H9 (cell line): Measurements from ENCODE around the gene DDX27. TPM values are rescaled to one million over a fixed set of nuclear protein-coding genes. Genes with fewer than 3 reads are reported as not detected.

Experiments
- DNase-seq: peaks from one replicate; pipeline ENCODE4 v3.0.0-alpha.2; 2017
- H2AFZ ChIP-seq: one replicate; pipeline ENCODE4 v1.6.1; 2013; ENCODE audit warnings: mild to moderate bottlenecking, low read length, control low read depth, moderate library complexity
- H2AK5ac ChIP-seq: 2 replicates; pipeline ENCODE4 v1.6.1; 2013; ENCODE audit warnings: low read length, control low read depth, mixed read lengths; ENCODE audit not compliant: insufficient read length
- H2BK120ac ChIP-seq: one replicate; pipeline ENCODE4 v1.6.1; 2013; ENCODE audit warnings: low read depth, mild to moderate bottlenecking, low read length, control low read depth, inconsistent platforms; ENCODE audit not compliant: poor library complexity, severe bottlenecking
- H2BK12ac ChIP-seq: 2 replicates; pipeline ENCODE4 v1.6.1; 2013; ENCODE audit warnings: low read length, control low read depth, mixed read lengths, low read depth; ENCODE audit not compliant: insufficient read length
- H2BK15ac ChIP-seq: 2 replicates; pipeline ENCODE4 v1.6.1; 2013; ENCODE audit warnings: low read depth, low read length, control low read depth
- H2BK20ac ChIP-seq: one replicate; pipeline ENCODE4 v1.6.1; 2013; ENCODE audit warnings: low read depth, mild to moderate bottlenecking, low read length, control low read depth, inconsistent platforms; ENCODE audit not compliant: poor library complexity, severe bottlenecking
- H2BK5ac ChIP-seq: 2 replicates; pipeline ENCODE4 v1.6.1; 2013; ENCODE audit warnings: low read length, control low read depth, mixed read lengths; ENCODE audit not compliant: insufficient read length
- H3K14ac ChIP-seq: 2 replicates; pipeline ENCODE4 v1.6.1; 2013; ENCODE audit warnings: low read length, control low read depth; ENCODE audit not compliant: insufficient read depth
- H3K18ac ChIP-seq: 2 replicates; pipeline ENCODE4 v1.6.1; 2013; ENCODE audit warnings: low read depth, mild to moderate bottlenecking, mixed read lengths, low read length, control low read depth; ENCODE audit not compliant: insufficient read length
- H3K23ac ChIP-seq: 2 replicates; pipeline ENCODE4 v1.6.1; 2013; ENCODE audit warnings: low read length, control low read depth, mixed read lengths, low read depth; ENCODE audit not compliant: insufficient read length
- H3K23me2 ChIP-seq: 2 replicates; pipeline ENCODE4 v1.6.1; 2013; ENCODE audit warnings: low read depth, mild to moderate bottlenecking, mixed read lengths, low read length, control low read depth; ENCODE audit not compliant: insufficient read length, poor library complexity, severe bottlenecking
- H3K27ac ChIP-seq: 2 replicates; pipeline ENCODE4 v1.5.1; 2013; ENCODE audit warnings: low read length, control low read depth, mixed read lengths, low read depth; ENCODE audit not compliant: insufficient read length
- H3K27me3 ChIP-seq: 2 replicates; pipeline ENCODE4 v1.6.1; 2013; ENCODE audit warnings: low read length, control low read depth, inconsistent platforms; ENCODE audit not compliant: insufficient read depth
- H3K4ac ChIP-seq: 2 replicates; pipeline ENCODE4 v1.6.1; 2013; ENCODE audit warnings: low read depth, mild to moderate bottlenecking, control low read depth, inconsistent platforms, low read length, moderate library complexity
- H3K4me1 ChIP-seq: 2 replicates; pipeline ENCODE4 v1.6.1; 2013; ENCODE audit warnings: low read length, control low read depth, inconsistent platforms; ENCODE audit not compliant: insufficient read depth
- H3K4me2 ChIP-seq: 2 replicates; pipeline ENCODE4 v1.6.1; 2013; ENCODE audit warnings: low read length, control low read depth, mixed read lengths; ENCODE audit not compliant: insufficient read length, insufficient read depth
- H3K56ac ChIP-seq: 2 replicates; pipeline ENCODE4 v1.6.1; 2013; ENCODE audit warnings: low read depth, mild to moderate bottlenecking, mixed read lengths, low read length, control low read depth; ENCODE audit not compliant: insufficient read length
- H3K79me1 ChIP-seq: 2 replicates; pipeline ENCODE4 v1.6.1; 2013; ENCODE audit warnings: low read depth, mild to moderate bottlenecking, moderate library complexity, low read length, control low read depth, inconsistent platforms; ENCODE audit not compliant: insufficient read depth, poor library complexity, severe bottlenecking
- H3K79me2 ChIP-seq: 2 replicates; pipeline ENCODE4 v1.6.1; 2013; ENCODE audit warnings: low read length, control low read depth, inconsistent platforms; ENCODE audit not compliant: insufficient read depth
- H3K9ac ChIP-seq: 2 replicates; pipeline ENCODE4 v1.6.1; 2013; ENCODE audit warnings: low read length, control low read depth, mixed read lengths; ENCODE audit not compliant: insufficient read length; ENCODE audit errors: extremely low read depth
- H3K9me3 ChIP-seq: one replicate; pipeline ENCODE4 v1.6.1; 2013; ENCODE audit warnings: low read depth, low read length, inconsistent platforms; ENCODE audit not compliant: control insufficient read depth
- H3T11ph ChIP-seq: one replicate; pipeline ENCODE4 v1.6.1; 2013; ENCODE audit warnings: mild to moderate bottlenecking, low read length, control low read depth, inconsistent platforms
- H4K20me1 ChIP-seq: one replicate; pipeline ENCODE4 v1.6.1; 2013; ENCODE audit not compliant: control insufficient read depth, insufficient read length, insufficient read depth
- H4K5ac ChIP-seq: 2 replicates; pipeline ENCODE4 v1.6.1; 2013; ENCODE audit warnings: low read depth, mild to moderate bottlenecking, mixed read lengths, low read length, control low read depth; ENCODE audit not compliant: insufficient read length
- H4K8ac ChIP-seq: replicated peaks from 2 replicates; pipeline ENCODE4 v1.6.1; 2013; ENCODE audit warnings: low read length, control low read depth, mixed read lengths, low read depth; ENCODE audit not compliant: insufficient read length
- H4K91ac ChIP-seq: 2 replicates; pipeline ENCODE4 v1.6.1; 2013; ENCODE audit warnings: low read depth, mild to moderate bottlenecking, moderate library complexity, mixed read lengths, low read length, control low read depth; ENCODE audit not compliant: insufficient read length
- H3K27ac Mint-ChIP-seq, 3 experiments: 2 replicates in 2 of 3; 3 replicates in 1 of 3; pipeline ENCODE4 v1.8.0; 2020 to 2021; ENCODE audit warnings: mixed read lengths in 3 of 3, mild to moderate bottlenecking in 1 of 3, moderate library complexity in 1 of 3
- H3K27me3 Mint-ChIP-seq: 2 replicates; pipeline ENCODE4 v1.8.0; 2021; ENCODE audit warnings: low read depth, mild to moderate bottlenecking, moderate library complexity, mixed read lengths
- H3K36me3 Mint-ChIP-seq, 3 experiments: 2 replicates in 2 of 3; 3 replicates in 1 of 3; pipeline ENCODE4 v1.8.0; 2020 to 2021; ENCODE audit warnings: low read depth in 3 of 3, mixed read lengths in 3 of 3; ENCODE audit not compliant: insufficient read depth in 1 of 3
- H3K4me1 Mint-ChIP-seq, 2 experiments: 2 replicates each; pipeline ENCODE4 v1.8.0; 2020; ENCODE audit warnings: mixed read lengths in 2 of 2
- H3K4me3 Mint-ChIP-seq, 2 experiments: 2 replicates in 1 of 2; 3 replicates in 1 of 2; pipeline ENCODE4 v1.8.0; 2020 to 2021; ENCODE audit warnings: mild to moderate bottlenecking in 2 of 2, mixed read lengths in 2 of 2, moderate library complexity in 1 of 2
- H3K9me3 Mint-ChIP-seq, 2 experiments: 2 replicates in 1 of 2; 3 replicates in 1 of 2; pipeline ENCODE4 v1.8.0; 2020; ENCODE audit warnings: mild to moderate bottlenecking in 2 of 2, mixed read lengths in 2 of 2, moderate library complexity in 1 of 2
- WGBS: extraction: QIAGEN DNeasy Blood & Tissue Kit; methylation state at CpG from one replicate; pipeline ENCODE4 v1.1.7; 2013; ENCODE audit warnings: missing lambda C conversion rate, low lambda C conversion rate, mixed read lengths; ENCODE audit not compliant: insufficient read length; ENCODE audit errors: extremely low coverage; 5-methylcytosine and 5-hydroxymethylcytosine counted together
- total RNA-seq: library from RNA; stranded (reverse); gene quantifications from 2 replicates; pipeline ENCODE4 v1.2.1, GENCODE V29; 2021
- TF ChIP-seq, protein P1 (sequence below): fragments of 200-600 bp; sonication (generic); conservative IDR thresholded peaks from 3 replicates; pipeline ENCODE4 v1.8.0; 2021; ENCODE audit warnings: antibody characterized with exemption, mild to moderate bottlenecking

Gene DDX27
- total RNA-seq, 1 experiment from 2014 or later, result 46.9 TPM

DNA sequence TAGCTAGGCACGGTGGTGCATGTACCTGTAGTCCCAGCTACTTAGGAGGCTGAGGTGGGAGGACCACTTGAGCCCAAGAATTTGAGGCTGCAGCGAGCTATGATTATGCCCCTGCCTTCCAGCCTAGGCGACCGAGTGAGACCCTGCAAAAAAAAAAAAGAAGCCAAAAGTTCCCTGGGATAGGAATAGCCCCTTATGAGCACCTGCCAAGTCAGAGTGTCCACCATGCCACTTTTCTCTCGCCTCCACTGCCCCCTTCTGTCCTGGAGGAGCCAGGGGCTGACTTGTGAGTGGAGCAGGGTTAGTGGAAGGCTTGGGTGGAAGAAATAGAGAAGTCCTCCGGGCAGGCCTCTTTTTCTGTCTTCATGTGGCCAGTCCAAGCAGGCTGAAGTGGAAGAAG, 12.1 kb upstream of the DDX27 start:
- Mint-ChIP-seq H3K9me3 (peaks cover 3 to 9% of the 10 kb centered on the region in 2 experiments), H3K27me3 (no peaks in the 10 kb centered on the region), H3K36me3 (peaks cover 0 to 4% (median 0%) of the 10 kb centered on the region in 3 experiments; a peak in 2 of 7 replicates), H3K27ac (no peak overlapping the region), H3K4me3 (no peak overlapping the region), H3K4me1 (no peaks in the 10 kb centered on the region)
- Histone ChIP-seq H3K56ac (no peak overlapping the region), H2BK120ac (no peak overlapping the region), H3T11ph (no peak overlapping the region), H3K23me2 (no peaks in the 10 kb centered on the region), H2AK5ac (no peak overlapping the region), H2AFZ (no peak overlapping the region), H3K4ac (no peak overlapping the region), H2BK12ac (no peak overlapping the region), H2BK15ac (no peak overlapping the region), H2BK20ac (no peak overlapping the region), H3K4me1 (no peaks in the 10 kb centered on the region), H3K4me2 (no peak overlapping the region), H4K8ac (no peak overlapping the region), H3K23ac (no peak overlapping the region), H4K20me1 (no peaks in the 10 kb centered on the region), H3K79me1 (no peaks in the 10 kb centered on the region), H3K9me3 (no peaks in the 10 kb centered on the region), H3K18ac (no peak overlapping the region), H3K79me2 (no peaks in the 10 kb centered on the region), H4K5ac (no peak overlapping the region), H4K91ac (no peak overlapping the region), H3K14ac (no peak overlapping the region), H3K9ac (no peak overlapping the region), H2BK5ac (no peak overlapping the region), H3K27ac (no peak overlapping the region), H3K27me3 (no peaks in the 10 kb centered on the region)
- peak; percentile 53 for DNase-seq
- WGBS, result no CpG with 5 or more reads among the region's 6 CpGs
- TF ChIP-seq, protein P1, sequence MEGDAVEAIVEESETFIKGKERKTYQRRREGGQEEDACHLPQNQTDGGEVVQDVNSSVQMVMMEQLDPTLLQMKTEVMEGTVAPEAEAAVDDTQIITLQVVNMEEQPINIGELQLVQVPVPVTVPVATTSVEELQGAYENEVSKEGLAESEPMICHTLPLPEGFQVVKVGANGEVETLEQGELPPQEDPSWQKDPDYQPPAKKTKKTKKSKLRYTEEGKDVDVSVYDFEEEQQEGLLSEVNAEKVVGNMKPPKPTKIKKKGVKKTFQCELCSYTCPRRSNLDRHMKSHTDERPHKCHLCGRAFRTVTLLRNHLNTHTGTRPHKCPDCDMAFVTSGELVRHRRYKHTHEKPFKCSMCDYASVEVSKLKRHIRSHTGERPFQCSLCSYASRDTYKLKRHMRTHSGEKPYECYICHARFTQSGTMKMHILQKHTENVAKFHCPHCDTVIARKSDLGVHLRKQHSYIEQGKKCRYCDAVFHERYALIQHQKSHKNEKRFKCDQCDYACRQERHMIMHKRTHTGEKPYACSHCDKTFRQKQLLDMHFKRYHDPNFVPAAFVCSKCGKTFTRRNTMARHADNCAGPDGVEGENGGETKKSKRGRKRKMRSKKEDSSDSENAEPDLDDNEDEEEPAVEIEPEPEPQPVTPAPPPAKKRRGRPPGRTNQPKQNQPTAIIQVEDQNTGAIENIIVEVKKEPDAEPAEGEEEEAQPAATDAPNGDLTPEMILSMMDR, result peak; percentile 57; the same call in 2 of the 3 replicates
